HG03066 (cell line): ENCODE data around the gene ARHGAP28.

Experiments
- ATAC-seq: cut with Tn5 transposase; IDR thresholded peaks from one replicate; pipeline ENCODE4 v1.9.1; 2021; ENCODE audit warnings: low read depth; ENCODE audit not compliant: unreplicated experiment

ARHGAP28 gene

GRCh38 chr18:6954501-6954900 is 225.0 kb downstream of the ARHGAP28 start:
- ATAC-seq, result no peak

GRCh38 chr18:6955304-6955703 is 225.8 kb downstream of the ARHGAP28 start:
- no peak for ATAC-seq

- ATAC-seq, result no peak
Measured at GRCh38 chr18:6956495-6956894, 227.0 kb downstream of the ARHGAP28 start.

GRCh38 chr18:6956999-6957398 is 227.5 kb downstream of the ARHGAP28 start:
- ATAC-seq, result no peak

DNA sequence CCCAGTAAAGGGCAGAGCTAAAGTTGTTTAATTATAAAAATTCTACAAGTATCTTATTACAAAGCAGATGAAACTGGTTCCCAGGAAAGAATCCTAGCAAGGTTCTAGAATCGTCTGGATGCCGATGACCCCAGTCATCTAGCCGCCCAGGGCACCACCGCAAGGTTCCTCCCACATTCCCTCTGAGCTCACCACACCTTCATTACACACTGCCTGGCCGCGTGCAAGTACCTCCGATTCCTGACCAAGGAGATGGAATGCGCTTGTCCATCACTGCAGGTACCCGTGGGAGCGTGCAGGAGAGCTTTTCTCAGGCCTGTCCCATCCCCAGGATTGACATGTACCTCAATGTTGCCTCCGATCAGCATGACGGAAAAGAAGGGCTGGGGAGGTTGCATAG is 229.6 kb downstream of the ARHGAP28 start:
- no peak for ATAC-seq

- no peak for ATAC-seq
Measured at GRCh38 chr18:6960124-6960523, 230.6 kb downstream of the ARHGAP28 start.

GRCh38 chr18:6960656-6961055 is 231.1 kb downstream of the ARHGAP28 start:
- no peak for ATAC-seq

DNA sequence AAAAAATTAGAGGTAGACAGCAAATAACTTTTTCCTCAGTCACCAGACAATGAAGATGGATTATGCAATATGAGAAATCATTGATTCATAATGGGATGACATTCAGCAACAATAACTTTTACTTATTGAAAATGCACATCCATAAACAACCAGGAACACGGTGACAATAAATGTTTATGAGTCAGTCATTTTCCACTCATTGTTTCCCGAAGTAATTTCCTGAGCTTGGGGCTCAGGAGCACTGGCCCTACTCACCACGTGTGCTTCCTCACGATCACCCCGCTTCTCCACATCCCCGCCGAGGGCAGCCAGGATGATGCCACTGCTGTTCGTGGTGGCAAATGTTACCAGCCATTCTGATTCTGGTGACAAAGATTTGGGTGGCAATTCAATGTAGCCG is 231.8 kb downstream of the ARHGAP28 start:
- no peak for ATAC-seq

GRCh38 chr18:6962571-6963451 is 233.3 kb downstream of the ARHGAP28 start:
- no peak for ATAC-seq

- ATAC-seq, result no peak
Measured at GRCh38 chr18:6963452-6964097, 234.1 kb downstream of the ARHGAP28 start.
